HFFc6 (cell line): ENCODE results near the gene WFIKKN2. TPM values are rescaled to one million over a fixed set of nuclear protein-coding genes. Genes with fewer than 3 reads are reported as not detected.

Experiments used
- DNase-seq: peaks from one replicate; pipeline ENCODE4 v3.0.0-alpha.2; 2018
- H3K27ac Mint-ChIP-seq: 2 replicates; pipeline ENCODE4 v1.8.0; 2020; ENCODE audit warnings: mild to moderate bottlenecking, mixed read lengths
- H3K27me3 Mint-ChIP-seq: 2 replicates; pipeline ENCODE4 v1.8.0; 2021; ENCODE audit warnings: mild to moderate bottlenecking, moderate library complexity, mixed read lengths; ENCODE audit not compliant: insufficient read depth
- H3K36me3 Mint-ChIP-seq: 2 replicates; pipeline ENCODE4 v1.8.0; 2021; ENCODE audit warnings: low read depth, mixed read lengths
- H3K4me1 Mint-ChIP-seq: 2 replicates; pipeline ENCODE4 v1.8.0; 2020; ENCODE audit warnings: low read depth, mixed read lengths
- H3K4me3 Mint-ChIP-seq: 2 replicates; pipeline ENCODE4 v1.8.0; 2020; ENCODE audit warnings: mild to moderate bottlenecking, moderate library complexity, mixed read lengths
- H3K9me3 Mint-ChIP-seq: 2 replicates; pipeline ENCODE4 v1.8.0; 2020; ENCODE audit warnings: mild to moderate bottlenecking, mixed read lengths
- CTCF ChIP-seq: fragments of 200-600 bp; sonication (generic); IDR thresholded peaks from 2 replicates; pipeline ENCODE4 v1.5.0; 2021; ENCODE audit warnings: antibody characterized with exemption, mild to moderate bottlenecking
- total RNA-seq, 6 experiments: library from RNA; stranded (reverse); fragmentation: NEBNext Ultra II Directional; extraction: Animal tissue kit (Norgen Biotek cat#: 25700); gene quantifications; 2 replicates in 1 of 6; 3 replicates in 5 of 6; pipeline ENCODE4 v1.2.3, GENCODE V29; 2021

WFIKKN2 gene
- total RNA-seq, 6 experiments from 2014 or later = 0.05 to 0.07 (median 0.05) TPM; not detected in 3

GRCh38 chr17:50793007-50793406 lies 42.4 kb upstream of the WFIKKN2 start:
- peaks cover 7% of the 10 kb centered on the region for H3K4me1 Mint-ChIP-seq
- peaks cover 4% of the 10 kb centered on the region for H3K27me3 Mint-ChIP-seq
- TF ChIP-seq CTCF = no peak
- H3K9me3 Mint-ChIP-seq = no peaks in the 10 kb centered on the region
- no peak overlapping the region for H3K27ac Mint-ChIP-seq
- no peak overlapping the region for H3K4me3 Mint-ChIP-seq
- DNase-seq = no peak
- no peaks in the 10 kb centered on the region for H3K36me3 Mint-ChIP-seq

- Mint-ChIP-seq H3K27me3 (peaks cover 7% of the 10 kb centered on the region), H3K27ac (no peak overlapping the region), H3K9me3 (no peaks in the 10 kb centered on the region), H3K4me3 (no peak overlapping the region), H3K4me1 (peaks cover 7% of the 10 kb centered on the region), H3K36me3 (no peaks in the 10 kb centered on the region)
- no peak for DNase-seq
- TF ChIP-seq CTCF = no peak
Measured at GRCh38 chr17:50794361-50794760, 41.0 kb upstream of the WFIKKN2 start.

- H3K36me3 Mint-ChIP-seq = no peaks in the 10 kb centered on the region
- H3K4me3 Mint-ChIP-seq = no peak overlapping the region
- DNase-seq = no peak
- H3K27me3 Mint-ChIP-seq = peaks cover 18% of the 10 kb centered on the region
- H3K9me3 Mint-ChIP-seq = no peaks in the 10 kb centered on the region
- H3K27ac Mint-ChIP-seq = no peak overlapping the region
- TF ChIP-seq CTCF = no peak
- H3K4me1 Mint-ChIP-seq = no peaks in the 10 kb centered on the region
Measured at GRCh38 chr17:50797135-50797810, 38.1 kb upstream of the WFIKKN2 start.

- Mint-ChIP-seq H3K4me1 (no peaks in the 10 kb centered on the region), H3K27ac (no peak overlapping the region), H3K4me3 (no peak overlapping the region), H3K36me3 (no peaks in the 10 kb centered on the region), H3K27me3 (peaks cover 16% of the 10 kb centered on the region), H3K9me3 (no peaks in the 10 kb centered on the region)
- no peak for DNase-seq
- no peak for TF ChIP-seq CTCF
Measured at GRCh38 chr17:50798424-50799288, 36.7 kb upstream of the WFIKKN2 start.

- H3K36me3 Mint-ChIP-seq = no peaks in the 10 kb centered on the region
- H3K9me3 Mint-ChIP-seq = no peaks in the 10 kb centered on the region
- no peaks in the 10 kb centered on the region for H3K4me1 Mint-ChIP-seq
- H3K27me3 Mint-ChIP-seq = peaks cover 16% of the 10 kb centered on the region
- no peak for TF ChIP-seq CTCF
- H3K4me3 Mint-ChIP-seq = no peak overlapping the region
- no peak for DNase-seq
- no peak overlapping the region for H3K27ac Mint-ChIP-seq
Measured at GRCh38 chr17:50799582-50799981, 35.8 kb upstream of the WFIKKN2 start.
